ENCODE data around the gene HSD17B8.
"Not testable (repeated sequence)": the region's sequence is repeated elsewhere in the genome, so short reads cannot be mapped to it uniquely, and the experiment has no call there.

GRCh38 chr6:33226503-33227120 is 22.2 kb downstream of the HSD17B8 start:
- TF ChIP-seq POLR2AphosphoS5 (IDR thresholded peaks at IDR 0.05; ENCODE audit: borderline replicate concordance, low read depth, low read length); EZH2 (IDR thresholded peaks at IDR 0.05): not testable (repeated sequence)

Data from SK-N-MC (cell line).